GM23248 (cell line): Measurements from ENCODE around the gene FAM83G.

ENCODE experiments used
- EZH2 ChIP-seq: fragments of 200-600 bp; sonication (generic); IDR thresholded peaks from 2 replicates; pipeline ENCODE4 v1.6.1; 2018; ENCODE audit warnings: antibody characterized with exemption, mild to moderate bottlenecking; ENCODE audit not compliant: insufficient read depth, poor library complexity, severe bottlenecking
- EZH2phosphoT487 ChIP-seq: fragments of 200-600 bp; sonication (generic); IDR thresholded peaks from 2 replicates; pipeline ENCODE4 v1.6.1; 2018; ENCODE audit warnings: antibody characterized with exemption, moderate library complexity, mild to moderate bottlenecking, low read depth; ENCODE audit not compliant: insufficient read depth

DNA sequence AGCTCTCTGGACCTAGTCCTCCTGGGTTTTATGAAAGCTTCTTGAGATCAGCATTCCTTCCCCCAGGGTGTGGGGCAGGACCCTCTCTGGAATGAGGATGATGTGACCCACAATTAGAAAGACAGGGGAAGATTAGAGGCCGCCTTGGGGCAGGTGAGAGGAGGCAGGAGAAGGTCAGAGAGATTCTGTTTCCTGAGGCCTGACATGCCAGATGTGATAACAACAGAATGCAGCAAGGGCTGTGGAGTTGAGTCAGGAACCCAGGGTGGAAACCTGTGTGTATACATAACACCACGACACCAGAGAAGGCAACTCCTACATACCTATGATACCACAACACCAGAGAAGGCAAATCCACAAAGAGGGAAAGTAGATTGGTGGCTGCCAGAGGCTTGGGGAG, 58.0 kb downstream of the FAM83G start:
- TF ChIP-seq EZH2 (no peak), EZH2phosphoT487 (no peak)
